ENCODE results near the gene SLC43A3.
"Not testable (repeated sequence)": the region's sequence is repeated elsewhere in the genome, so short reads cannot be mapped to it uniquely, and the experiment has no call there.

SLC43A3 gene

GRCh38 chr11:57459164-57460021 lies 32.5 kb upstream of the SLC43A3 start:
- DNase-seq (ENCODE audit: low spot score), result no peak

DNA sequence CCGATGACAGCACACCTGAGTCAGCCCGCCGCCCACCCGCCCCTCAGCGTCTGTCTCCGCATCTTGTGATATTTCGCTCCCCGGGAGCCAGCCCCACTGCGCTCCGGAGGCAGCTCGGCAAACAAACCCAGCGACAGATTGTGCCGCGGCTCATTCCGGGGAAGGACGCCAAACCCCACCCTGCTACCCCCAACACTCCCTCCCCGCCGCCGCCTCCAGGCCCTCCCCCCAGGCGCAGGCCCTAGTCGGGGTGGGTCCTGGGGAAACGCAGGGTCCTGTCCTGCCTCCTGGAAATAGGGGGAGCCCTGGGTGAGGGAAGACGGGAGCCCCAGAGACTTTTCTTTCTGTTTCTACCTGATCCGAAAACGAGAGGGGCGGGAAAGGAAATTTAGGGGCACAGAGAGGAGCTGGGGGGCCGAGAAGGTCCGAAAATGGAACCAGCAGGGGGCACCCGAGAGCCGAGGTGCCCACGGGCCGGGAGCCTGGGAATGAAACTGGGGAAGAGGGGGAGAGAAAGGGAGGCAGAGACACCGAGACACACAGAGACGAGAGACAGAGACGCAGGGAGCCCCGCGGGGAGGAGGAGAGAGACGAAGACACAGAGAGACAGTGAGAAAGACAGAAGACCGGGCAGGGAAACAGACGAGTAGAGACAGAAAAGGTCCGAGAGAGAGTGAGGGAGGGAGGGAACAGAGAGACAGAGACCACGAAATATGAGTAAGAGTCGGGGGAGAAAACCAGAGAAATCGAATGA lies 31.7 kb upstream of the SLC43A3 start:
- peak; percentile 65 for DNase-seq (ENCODE audit: low spot score)

DNA sequence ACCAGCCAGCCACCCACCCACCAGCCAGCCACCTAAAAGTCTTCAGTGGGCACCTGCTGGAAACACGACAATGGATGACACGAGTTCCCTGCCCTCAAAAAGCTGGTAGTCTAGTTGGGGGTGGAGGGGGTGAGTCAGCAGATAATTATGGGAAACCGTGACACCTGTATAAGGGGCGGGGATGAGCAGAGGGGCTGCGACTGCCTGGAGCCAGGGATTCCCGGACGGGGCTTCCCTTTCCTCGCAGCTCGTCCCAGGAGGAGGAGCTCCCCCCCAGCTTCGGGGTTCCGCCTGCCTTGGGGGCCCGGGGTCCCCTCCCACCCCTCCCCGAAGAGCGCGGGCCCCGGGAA lies 31.1 kb upstream of the SLC43A3 start:
- DNase-seq (ENCODE audit: low spot score), result no peak

DNA sequence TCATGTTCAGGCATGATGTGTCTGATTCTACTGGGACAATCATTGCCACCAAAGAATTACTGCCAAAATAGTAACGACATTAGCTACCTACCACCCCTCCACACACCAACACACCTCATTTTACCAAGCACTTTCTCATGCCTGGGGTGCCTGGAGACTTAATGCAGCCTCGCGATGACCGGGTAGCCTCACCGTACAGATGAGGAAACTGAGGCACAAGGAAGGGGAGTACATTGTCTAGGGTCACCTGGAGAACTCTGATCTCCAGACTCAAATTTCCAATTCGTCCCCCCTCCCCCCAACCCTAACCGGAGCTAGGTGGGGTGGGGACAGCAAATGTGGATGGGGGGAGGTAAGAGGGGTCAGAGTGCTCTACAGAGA lies 30.7 kb upstream of the SLC43A3 start:
- no peak for DNase-seq (ENCODE audit: low spot score)

GRCh38 chr11:57456960-57457642 lies 30.2 kb upstream of the SLC43A3 start:
- DNase-seq (ENCODE audit: low spot score), result peak; percentile 84

GRCh38 chr11:57453543-57454177 lies 26.7 kb upstream of the SLC43A3 start:
- DNase-seq (ENCODE audit: low spot score), result no peak

DNA sequence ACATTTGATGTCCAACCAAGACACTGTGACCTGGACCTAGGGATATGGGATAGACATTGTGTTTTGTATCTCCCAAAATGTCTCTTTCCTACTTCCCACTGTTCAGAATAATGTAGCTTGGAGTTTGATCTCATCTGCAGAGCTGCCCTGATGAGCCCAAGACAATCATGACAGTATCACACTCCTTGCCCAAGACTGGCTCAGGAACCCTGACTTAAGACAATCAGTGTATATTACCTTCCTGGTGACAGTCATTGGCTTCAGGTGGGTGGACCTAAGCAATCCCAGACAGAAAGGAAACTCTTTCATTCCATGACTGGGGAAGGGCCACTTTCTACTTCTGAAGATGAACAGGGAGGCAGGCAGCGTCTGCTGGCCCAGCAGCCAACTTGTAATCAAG lies 19.1 kb upstream of the SLC43A3 start:
- DNase-seq (ENCODE audit: low spot score), result no peak

DNA sequence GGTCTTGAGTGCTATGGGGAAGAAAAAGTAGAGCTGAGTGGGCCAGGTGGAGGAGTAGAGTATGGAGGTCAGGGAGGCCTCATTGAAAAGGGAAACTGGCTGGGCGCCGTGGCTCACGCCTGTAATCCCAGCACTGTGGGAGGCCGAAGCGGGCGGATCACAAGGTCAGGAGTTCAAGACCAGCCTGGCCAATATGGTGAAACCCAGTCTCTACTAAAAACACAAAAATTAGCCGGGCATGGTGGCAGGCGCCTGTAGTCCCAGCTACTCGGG lies 18.1 kb upstream of the SLC43A3 start:
- not testable (repeated sequence) for DNase-seq (ENCODE audit: low spot score)

DNA sequence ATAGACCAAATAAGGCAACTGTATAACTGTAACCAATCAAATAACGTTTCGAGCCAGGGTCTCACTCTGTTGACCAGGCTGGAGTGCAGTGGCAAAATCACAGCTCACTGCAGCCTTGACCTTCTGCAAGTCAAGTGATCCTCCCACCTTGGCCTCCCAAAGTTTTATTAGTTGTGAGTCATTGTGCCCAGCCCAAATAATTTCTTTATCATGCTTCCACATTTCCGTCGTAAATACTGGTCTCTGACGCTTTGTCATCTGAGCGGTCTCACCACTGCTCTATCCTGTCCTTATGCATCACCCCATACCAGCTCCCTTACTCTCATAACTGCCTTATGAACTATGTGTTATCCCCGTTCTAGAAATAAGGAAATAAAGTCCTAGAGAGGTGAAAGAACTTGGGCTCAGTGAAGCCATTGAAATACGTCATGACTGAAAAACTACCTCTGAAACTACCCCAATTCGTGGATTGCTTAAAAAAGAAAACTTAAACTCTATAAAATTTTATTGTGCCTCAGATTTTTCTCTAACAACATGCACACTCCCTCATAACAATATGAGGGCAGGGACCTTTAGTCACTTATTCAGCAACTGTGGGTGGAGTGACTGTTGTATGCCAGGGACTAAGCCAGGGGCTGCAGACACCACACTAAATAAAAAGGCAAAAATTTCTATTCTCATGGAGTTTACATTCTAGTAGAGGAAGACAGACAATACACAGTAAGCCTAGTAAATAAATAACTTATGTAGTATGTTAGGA lies 17.6 kb upstream of the SLC43A3 start:
- no peak for DNase-seq (ENCODE audit: low spot score)

- DNase-seq (ENCODE audit: low spot score), result no peak
These were observed 14.0 kb upstream of the SLC43A3 start for GRCh38 chr11:57440744-57441414.

- DNase-seq (ENCODE audit: low spot score), result no peak
These were observed 12.9 kb upstream of the SLC43A3 start for GRCh38 chr11:57439786-57440185.

- DNase-seq (ENCODE audit: low spot score), result no peak
These were observed 11.7 kb upstream of the SLC43A3 start for GRCh38 chr11:57438345-57439285.

DNA sequence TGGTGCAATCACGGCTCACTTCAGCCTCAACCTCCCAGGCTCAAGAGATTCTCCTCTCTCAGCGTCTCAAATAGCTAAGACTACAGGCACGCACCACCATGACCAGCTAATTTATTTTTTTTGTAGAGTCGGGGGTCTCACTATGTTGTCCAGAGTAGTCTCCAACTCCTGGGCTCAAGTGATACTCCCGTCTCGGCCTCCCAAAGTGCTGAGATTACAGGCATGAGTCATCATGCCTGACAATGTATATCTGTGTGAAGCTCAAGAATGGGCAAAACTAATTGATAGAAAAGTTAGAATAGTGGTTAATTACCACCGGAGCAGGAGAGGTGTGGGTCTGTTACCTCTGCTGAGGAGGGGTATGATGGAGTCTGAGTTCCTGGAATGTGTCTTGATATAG lies 9.1 kb upstream of the SLC43A3 start:
- no peak for DNase-seq (ENCODE audit: low spot score)

- no peak for DNase-seq (ENCODE audit: low spot score)
These were observed 8.0 kb upstream of the SLC43A3 start for GRCh38 chr11:57434640-57435546.

- DNase-seq (ENCODE audit: low spot score), result no peak
These were observed 5.8 kb upstream of the SLC43A3 start for GRCh38 chr11:57432714-57433163.

GRCh38 chr11:57432149-57432561 lies 5.2 kb upstream of the SLC43A3 start:
- no peak for DNase-seq (ENCODE audit: low spot score)

- no peak for DNase-seq (ENCODE audit: low spot score)
These were observed 4.0 kb upstream of the SLC43A3 start for GRCh38 chr11:57430952-57431351.

- DNase-seq (ENCODE audit: low spot score), result no peak
These were observed 3.0 kb upstream of the SLC43A3 start for GRCh38 chr11:57429946-57430345.

DNA sequence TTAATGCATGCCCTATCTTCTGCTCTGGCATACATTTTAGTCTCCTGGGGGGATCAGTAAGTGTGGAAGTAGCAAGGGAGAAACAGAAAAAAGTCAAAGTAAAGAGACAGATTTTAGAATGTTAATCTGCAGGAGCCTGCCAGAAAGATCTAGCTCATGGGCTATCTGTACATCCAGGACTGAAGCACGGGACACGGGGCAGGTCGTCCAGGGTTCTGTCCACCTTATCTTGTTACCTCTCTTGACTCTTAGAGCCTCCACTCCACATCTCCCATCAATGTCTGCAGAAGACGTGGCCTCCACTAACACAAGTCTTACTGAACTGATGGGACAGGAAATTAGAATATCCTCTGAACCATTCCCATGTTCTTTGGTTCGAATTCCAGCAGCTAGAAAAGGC lies 1.7 kb upstream of the SLC43A3 start:
- DNase-seq (ENCODE audit: low spot score), result no peak

Measured in iPS-NIHi11 (cell line).